Right renal pelvis (tissue), 4 donors: ENCODE measurements around the gene ZNF467. TPM values are rescaled to one million over a fixed set of nuclear protein-coding genes. Genes with fewer than 3 reads are reported as not detected.

Source experiments
- DNase-seq, 4 donors: peaks; one replicate each; pipeline ENCODE4 v3.0.0-alpha.2; 2013; ENCODE audit warnings: low read depth in 4 of 4, low spot score in 3 of 4, missing footprints in 1 of 4
- polyA plus RNA-seq, 4 donors: library from polyadenylated mRNA; unstranded; fragments of 120-200 nt; gene quantifications; one replicate each; pipeline ENCODE4 v1.2.1, GENCODE V29; 2013; ENCODE audit not compliant: insufficient read length in 4 of 4

The ZNF467 gene
- polyA plus RNA-seq, 4 donors: 25.5 to 42.4 (median 29.9) TPM

GRCh38 chr7:149811221-149811620, 37.8 kb upstream of the ZNF467 start:
- no peak for DNase-seq

- no peak for DNase-seq
Measured at GRCh38 chr7:149809215-149809614, 35.8 kb upstream of the ZNF467 start.

GRCh38 chr7:149808311-149808710, 34.9 kb upstream of the ZNF467 start:
- DNase-seq: no peak

- DNase-seq: no peak
Measured at GRCh38 chr7:149806726-149807125, 33.3 kb upstream of the ZNF467 start.

- no peak for DNase-seq
Measured at GRCh38 chr7:149804106-149804505, 30.7 kb upstream of the ZNF467 start.

GRCh38 chr7:149803551-149804074, 30.2 kb upstream of the ZNF467 start:
- DNase-seq: no peak

GRCh38 chr7:149802966-149803365, 29.6 kb upstream of the ZNF467 start:
- no peak for DNase-seq

GRCh38 chr7:149801816-149802215, 28.4 kb upstream of the ZNF467 start:
- no peak for DNase-seq

GRCh38 chr7:149801002-149801566, 27.7 kb upstream of the ZNF467 start:
- DNase-seq: no peak

GRCh38 chr7:149800169-149800555, 26.8 kb upstream of the ZNF467 start:
- no peak for DNase-seq

- no peak for DNase-seq
Measured at GRCh38 chr7:149799397-149800168, 26.2 kb upstream of the ZNF467 start.

GRCh38 chr7:149797771-149798170, 24.4 kb upstream of the ZNF467 start:
- no peak for DNase-seq

- DNase-seq: no peak
Measured at GRCh38 chr7:149796287-149796860, 23.0 kb upstream of the ZNF467 start.

- no peak for DNase-seq
Measured at GRCh38 chr7:149795126-149795525, 21.7 kb upstream of the ZNF467 start.

GRCh38 chr7:149794661-149795060, 21.3 kb upstream of the ZNF467 start:
- DNase-seq: no peak

GRCh38 chr7:149793261-149793660, 19.9 kb upstream of the ZNF467 start:
- DNase-seq: no peak

- no peak for DNase-seq
Measured at GRCh38 chr7:149792220-149792595, 18.8 kb upstream of the ZNF467 start.

GRCh38 chr7:149791411-149792219, 18.2 kb upstream of the ZNF467 start:
- no peak for DNase-seq

- no peak for DNase-seq
Measured at GRCh38 chr7:149790754-149791360, 17.5 kb upstream of the ZNF467 start.

GRCh38 chr7:149790146-149790548, 16.8 kb upstream of the ZNF467 start:
- no peak for DNase-seq

- DNase-seq: no peak
Measured at GRCh38 chr7:149789101-149789500, 15.7 kb upstream of the ZNF467 start.
